Keratinocyte (primary cell): ENCODE results near the gene MADD.

Experiments
- EZH2 ChIP-seq: IDR thresholded peaks from one replicate; pipeline ENCODE4 v1.6.1; 2012; ENCODE audit warnings: inconsistent platforms, mild to moderate bottlenecking, low read length, moderate library complexity
- TF ChIP-seq, protein P1 (sequence below), 3 experiments: IDR thresholded peaks in 1 of 3; conservative IDR thresholded peaks in 1 of 3; optimal IDR thresholded peaks in 1 of 3; 2 replicates in 2 of 3; 3 replicates in 1 of 3; pipeline versions ENCODE3 to v1.5.1; 2011; ENCODE audit warnings: low read length in 3 of 3, mild to moderate bottlenecking in 3 of 3, moderate library complexity in 2 of 3, control low read depth in 1 of 3, inconsistent platforms in 1 of 3; ENCODE audit not compliant: insufficient read depth in 2 of 3; ENCODE audit errors: extremely low read depth in 1 of 3

DNA sequence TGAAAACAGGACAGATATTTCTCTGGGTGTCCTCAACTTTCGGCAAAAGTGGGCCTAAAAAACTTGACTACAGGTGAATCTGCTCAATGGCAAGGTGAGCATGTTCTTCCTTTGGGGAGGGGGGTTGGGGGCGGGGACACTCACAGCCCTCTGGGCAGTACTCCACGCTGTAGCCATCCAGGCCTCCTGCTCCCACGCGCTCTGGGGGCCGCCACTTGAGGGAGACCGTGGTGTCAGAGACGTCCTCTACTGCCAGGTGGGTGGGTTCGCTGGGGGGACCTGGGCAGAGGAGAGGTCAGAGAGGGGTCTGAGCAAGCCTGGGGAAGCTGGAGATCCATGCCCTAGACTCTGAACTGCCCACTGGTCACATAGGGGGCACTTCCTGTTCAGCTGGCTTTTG, 65.8 kb downstream of the MADD start:
- TF ChIP-seq, protein P1, sequence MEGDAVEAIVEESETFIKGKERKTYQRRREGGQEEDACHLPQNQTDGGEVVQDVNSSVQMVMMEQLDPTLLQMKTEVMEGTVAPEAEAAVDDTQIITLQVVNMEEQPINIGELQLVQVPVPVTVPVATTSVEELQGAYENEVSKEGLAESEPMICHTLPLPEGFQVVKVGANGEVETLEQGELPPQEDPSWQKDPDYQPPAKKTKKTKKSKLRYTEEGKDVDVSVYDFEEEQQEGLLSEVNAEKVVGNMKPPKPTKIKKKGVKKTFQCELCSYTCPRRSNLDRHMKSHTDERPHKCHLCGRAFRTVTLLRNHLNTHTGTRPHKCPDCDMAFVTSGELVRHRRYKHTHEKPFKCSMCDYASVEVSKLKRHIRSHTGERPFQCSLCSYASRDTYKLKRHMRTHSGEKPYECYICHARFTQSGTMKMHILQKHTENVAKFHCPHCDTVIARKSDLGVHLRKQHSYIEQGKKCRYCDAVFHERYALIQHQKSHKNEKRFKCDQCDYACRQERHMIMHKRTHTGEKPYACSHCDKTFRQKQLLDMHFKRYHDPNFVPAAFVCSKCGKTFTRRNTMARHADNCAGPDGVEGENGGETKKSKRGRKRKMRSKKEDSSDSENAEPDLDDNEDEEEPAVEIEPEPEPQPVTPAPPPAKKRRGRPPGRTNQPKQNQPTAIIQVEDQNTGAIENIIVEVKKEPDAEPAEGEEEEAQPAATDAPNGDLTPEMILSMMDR (optimal IDR thresholded peaks at IDR 0.05 in 1 of 3, IDR thresholded peaks at IDR 0.05 in 1 of 3, conservative IDR thresholded peaks at IDR 0.05 in 1 of 3; ENCODE audit: extremely low read depth in 1 of 3, insufficient read depth in 2 of 3, low read length in 3 of 3): no peak
- no peak for TF ChIP-seq EZH2
